K562 (cell line): ENCODE results near the gene MEOX1. TPM values are rescaled to one million over a fixed set of nuclear protein-coding genes. Genes with fewer than 3 reads are reported as not detected.
A peak's percentile ranks its signal among the peaks of the same experiment; 100 is the strongest.

Source experiments
- ATAC-seq: fragments of 200-7000 bp; cut with Tn5 transposase; 3 replicates; pipeline ENCODE4 v1.9.1; 2020; ENCODE audit warnings: moderate library complexity
- BruUV-seq: library from RNA; stranded (reverse); fragments of 400-500 nt; replicated peaks from 2 replicates; lab custom pipeline; 2021; lab: Mats Ljungman, UMichigan
- CTCF ChIA-PET: fragments of 300-600 bp; formaldehyde crosslinking; extraction: SDS; loops from one replicate; lab custom pipeline; 2021; ENCODE audit warnings: low intra/inter-chr PET ratio; lab: Yijun Ruan, JAX
- POLR2A ChIA-PET: fragments of 300-600, 350-650 bp; sonication (Branson Sonifier 250); formaldehyde crosslinking; extraction: SDS; loops from one replicate; lab custom pipeline; 2021; ENCODE audit warnings: antibody characterized with exemption, inconsistent platforms; lab: Yijun Ruan, JAX
- DNase-seq, 4 experiments: peaks; one replicate each; pipeline versions ENCODE4 v3.0.0 to v3.0.0-alpha.2; 2011 to 2018; ENCODE audit warnings: low spot score in 3 of 4, mixed read lengths in 3 of 4; ENCODE audit errors: extremely low read depth in 1 of 4
- FAIRE-seq: peaks from 2 replicates; lab custom pipeline; 2011; peaks lifted over from hg19 to GRCh38; lab: Jason Lieb, UNC
- H2AFZ ChIP-seq: 2 replicates; pipeline ENCODE4 v1.6.0; 2011; ENCODE audit warnings: low read depth, low read length, control low read depth, inconsistent platforms
- H3K27ac ChIP-seq: fragments of 200-600 bp; 3 replicates; pipeline ENCODE4 v1.8.0; 2011; ENCODE audit warnings: low read depth, mild to moderate bottlenecking, control low read depth, inconsistent platforms, low read length, moderate library complexity, mixed read lengths; ENCODE audit errors: extremely low read depth
- H3K27me3 ChIP-seq, 2 experiments: fragments of 300-600 bp in 1 of 2; 2 replicates in 1 of 2; 3 replicates in 1 of 2; pipeline versions ENCODE4 v1.6.0 to v1.8.0; 2011; ENCODE audit warnings: inconsistent platforms in 2 of 2, low read length in 2 of 2, mild to moderate bottlenecking in 1 of 2, mixed read lengths in 1 of 2, moderate library complexity in 1 of 2; ENCODE audit not compliant: control insufficient read depth in 2 of 2, insufficient read depth in 2 of 2
- H3K36me3 ChIP-seq: fragments of 300-600 bp; 3 replicates; pipeline ENCODE4 v1.8.0; 2011; ENCODE audit warnings: mild to moderate bottlenecking, low read length, inconsistent platforms; ENCODE audit not compliant: control insufficient read depth, insufficient read depth
- H3K4me1 ChIP-seq, 2 experiments: fragments of 200-600 bp in 1 of 2; replicated peaks in 1 of 2; 2 replicates in 1 of 2; 3 replicates in 1 of 2; pipeline versions ENCODE4 v1.5.1 to v1.8.0; 2011; ENCODE audit warnings: inconsistent platforms in 2 of 2, low read length in 2 of 2, mild to moderate bottlenecking in 1 of 2, mixed read lengths in 1 of 2, moderate library complexity in 1 of 2; ENCODE audit not compliant: control insufficient read depth in 2 of 2, insufficient read depth in 2 of 2
- H3K4me2 ChIP-seq: 2 replicates; pipeline ENCODE4 v1.6.1; 2011; ENCODE audit warnings: low read length, control low read depth, inconsistent platforms, mixed read lengths; ENCODE audit not compliant: insufficient read depth
- H3K4me3 ChIP-seq: fragments of 200-600 bp; sonication (generic), shearing (Covaris generic); 2 replicates; pipeline ENCODE4 v1.5.1; 2016; ENCODE audit warnings: control low read depth, inconsistent platforms
- H3K79me2 ChIP-seq: fragments of 200-600 bp; 3 replicates; pipeline ENCODE4 v1.8.0; 2011; ENCODE audit warnings: low read length, inconsistent platforms; ENCODE audit not compliant: control insufficient read depth, insufficient read depth
- H3K9ac ChIP-seq, 2 experiments: 2 replicates each; pipeline versions ENCODE4 v1.6.0 to v1.6.1; 2011; ENCODE audit warnings: low read depth in 2 of 2, low read length in 2 of 2, control low read depth in 1 of 2, inconsistent platforms in 1 of 2, mild to moderate bottlenecking in 1 of 2, mixed read lengths in 1 of 2; ENCODE audit not compliant: insufficient read depth in 1 of 2
- H3K9me1 ChIP-seq: one replicate; pipeline ENCODE4 v1.6.0; 2011; ENCODE audit warnings: inconsistent platforms, mild to moderate bottlenecking, low read length, moderate library complexity; ENCODE audit not compliant: control insufficient read depth, insufficient read depth
- H3K9me3 ChIP-seq: replicated peaks from 2 replicates; pipeline ENCODE4 v1.5.1; 2011; ENCODE audit warnings: low read depth, low read length, inconsistent platforms; ENCODE audit not compliant: control insufficient read depth, insufficient read depth
- H4K20me1 ChIP-seq: replicated peaks from 2 replicates; pipeline ENCODE4 v1.6.1; 2011; ENCODE audit warnings: low read length, inconsistent platforms, mixed read lengths; ENCODE audit not compliant: control insufficient read depth, insufficient read depth
- CUX1 ChIP-seq: fragments of 200-800 bp; sonication (Bioruptor generic); IDR thresholded peaks from 2 replicates; pipeline ENCODE4 v1.6.1; 2016; ENCODE audit warnings: missing genetic modification characterization, missing compliant biosample characterization
- GATA2 ChIP-seq: sonication (generic); formaldehyde crosslinking; IDR thresholded peaks from 2 replicates; pipeline ENCODE4 v1.4.0; 2020; ENCODE audit warnings: mild to moderate bottlenecking, missing genetic modification reagents
- MYNN ChIP-seq, 2 experiments: sonication (generic); formaldehyde crosslinking in 1 of 2; IDR thresholded peaks; 2 replicates each; pipeline versions ENCODE4 v1.5.0 to v1.6.1; 2016 to 2020; ENCODE audit warnings: antibody characterized with exemption in 1 of 2, missing genetic modification reagents in 1 of 2
- SMAD4 ChIP-seq: fragments of 250-450 bp; sonication (Bioruptor Pico); conservative IDR thresholded peaks from 2 replicates; pipeline ENCODE4 v1.8.0; 2021; ENCODE audit warnings: inconsistent platforms, mild to moderate bottlenecking, moderate library complexity
- ZEB2 ChIP-seq: fragments of 450-650 bp; IDR thresholded peaks from 2 replicates; pipeline ENCODE4 v1.6.1; 2016
- ZNF398 ChIP-seq: fragments of 250-450 bp; sonication (Bioruptor Pico); IDR thresholded peaks from 2 replicates; pipeline ENCODE4 v1.8.0; 2021; ENCODE audit warnings: moderate library complexity, mild to moderate bottlenecking, inconsistent platforms
- WGBS: fragments of 100-300 bp; shearing (Covaris generic); methylation state at CpG from one replicate; pipeline ENCODE4 v1.1.6; 2016; ENCODE audit warnings: low coverage, mixed read lengths; ENCODE audit not compliant: insufficient coverage; ENCODE audit errors: missing lambda C conversion rate; 5-methylcytosine and 5-hydroxymethylcytosine counted together
- in situ Hi-C: fragments of 300-500 bp; cut with MboI; formaldehyde crosslinking; loops from 4 replicates; pipeline ENCODE4 v1.15.0; 2018; ENCODE audit warnings: inconsistent platforms, mixed read lengths
- intact Hi-C: fragments of 100-400 bp; cut with micrococcal nuclease; formaldehyde crosslinking; loops from 2 replicates; pipeline ENCODE4 v1.14.2; 2022
- polyA plus RNA-seq, 8 experiments: library from polyadenylated mRNA; depleted of rRNA in 4 of 8; stranded (reverse) in 5 of 8; unstranded in 3 of 8; fragments of >200 nt; fragmentation: Nextera tagmentation in 2 of 8; fragmentation: Illumina TruSeq in 1 of 8; extraction: Ambion mirVana in 2 of 8; extraction: Trizol in 1 of 8; gene quantifications; 2 replicates each; pipeline versions ENCODE4 v1.2.1 to v1.2.3, GENCODE V29; 2011 to 2014; ENCODE audit warnings: inconsistent platforms in 1 of 8, missing spikeins in 1 of 8
- total RNA-seq, 7 experiments: library from RNA; depleted of rRNA in 6 of 7; stranded (reverse); fragments of >200 nt in 6 of 7; fragmentation: Illumina TruSeq in 2 of 7; extraction: Trizol in 2 of 7; gene quantifications; 2 replicates each; pipeline versions ENCODE4 v1.2.1 to v1.2.3, GENCODE V29; 2011 to 2021; ENCODE audit warnings: low replicate concordance in 1 of 7

The MEOX1 gene
- total and polyA plus RNA-seq, 9 of the 15 experiments (the other 6 are each of a cell fraction or from before 2014, with no cell fraction given), result not detected

GRCh38 chr17:43591779-43592562 is 69.8 kb downstream of the MEOX1 start:
- FAIRE-seq, result no peak
- Histone ChIP-seq H3K9me3 (no peaks in the 10 kb centered on the region), H3K4me3 (no peak overlapping the region), H2AFZ (no peak overlapping the region), H3K27ac (no peak overlapping the region), H3K9me1 (no peaks in the 10 kb centered on the region), H3K79me2 (no peaks in the 10 kb centered on the region), H4K20me1 (no peaks in the 10 kb centered on the region), H3K4me2 (no peak overlapping the region), H3K36me3 (no peaks in the 10 kb centered on the region), H3K9ac (no peak overlapping the region), H3K4me1 (no peaks in the 10 kb centered on the region; a peak in 1 of 5 replicates), H3K27me3 (peaks cover 23 to 57% of the 10 kb centered on the region in 2 experiments)
- 6% methylated on average over 24 of the region's 28 CpGs for WGBS
- in situ Hi-C loops, result no loop called here
- POLR2A ChIA-PET, result no interaction called here
- intact Hi-C loops, result no loop called here
- no TSS peak for BruUV-seq
- TF ChIP-seq MYNN (IDR thresholded peaks at IDR 0.05) (no peak), MYNN (CRISPR knock-in tag; IDR thresholded peaks at IDR 0.05) (no peak), ZNF398 (CRISPR knock-in tag) (no peak), GATA2 (CRISPR knock-in tag) (no peak), SMAD4 (0 out of 2 replicates have a peak, but pooled peaks have one; percentile 22), ZEB2 (no peak), CUX1 (CRISPR knock-in tag) (no peak)
- ATAC-seq, result no peak
- DNase-seq, result no peak
- CTCF ChIA-PET, result no interaction called here
